SJSA1 (cell line): ENCODE results near the gene MCCC1. TPM values are rescaled to one million over a fixed set of nuclear protein-coding genes. Genes with fewer than 3 reads are reported as not detected.

Experiments
- DNase-seq, 2 experiments: peaks; one replicate each; pipeline ENCODE4 v3.0.0-alpha.2; 2015 to 2020; ENCODE audit warnings: low spot score in 2 of 2, low read depth in 1 of 2
- H3K27ac ChIP-seq: fragments of 250-450 bp; sonication (Bioruptor Pico); 2 replicates; pipeline ENCODE4 v1.5.1; 2020; ENCODE audit warnings: mild to moderate bottlenecking, moderate library complexity
- H3K27me3 ChIP-seq: fragments of 250-450 bp; sonication (Bioruptor Pico); replicated peaks from 2 replicates; pipeline ENCODE4 v1.5.1; 2020; ENCODE audit warnings: mild to moderate bottlenecking, moderate library complexity
- H3K36me3 ChIP-seq: fragments of 250-450 bp; sonication (Bioruptor Pico); 2 replicates; pipeline ENCODE4 v1.5.1; 2020; ENCODE audit warnings: mild to moderate bottlenecking
- H3K4me1 ChIP-seq: fragments of 250-450 bp; sonication (Bioruptor Pico); replicated peaks from 2 replicates; pipeline ENCODE4 v1.6.1; 2021; ENCODE audit warnings: mild to moderate bottlenecking
- H3K4me3 ChIP-seq: fragments of 250-450 bp; sonication (Bioruptor Pico); 2 replicates; pipeline ENCODE4 v1.5.1; 2020; ENCODE audit warnings: mild to moderate bottlenecking
- H3K9me3 ChIP-seq: fragments of 250-450 bp; sonication (Bioruptor Pico); replicated peaks from 2 replicates; pipeline ENCODE4 v1.5.1; 2020; ENCODE audit warnings: mild to moderate bottlenecking
- total RNA-seq: library from RNA; depleted of rRNA; stranded (reverse); fragments of >200 nt; shearing (Covaris generic); gene quantifications from 2 replicates; pipeline ENCODE4 v1.2.3, GENCODE V29; 2014; rRNA removed

Gene MCCC1
- 13.4 and 24.7 TPM in 2 replicates for total RNA-seq

DNA sequence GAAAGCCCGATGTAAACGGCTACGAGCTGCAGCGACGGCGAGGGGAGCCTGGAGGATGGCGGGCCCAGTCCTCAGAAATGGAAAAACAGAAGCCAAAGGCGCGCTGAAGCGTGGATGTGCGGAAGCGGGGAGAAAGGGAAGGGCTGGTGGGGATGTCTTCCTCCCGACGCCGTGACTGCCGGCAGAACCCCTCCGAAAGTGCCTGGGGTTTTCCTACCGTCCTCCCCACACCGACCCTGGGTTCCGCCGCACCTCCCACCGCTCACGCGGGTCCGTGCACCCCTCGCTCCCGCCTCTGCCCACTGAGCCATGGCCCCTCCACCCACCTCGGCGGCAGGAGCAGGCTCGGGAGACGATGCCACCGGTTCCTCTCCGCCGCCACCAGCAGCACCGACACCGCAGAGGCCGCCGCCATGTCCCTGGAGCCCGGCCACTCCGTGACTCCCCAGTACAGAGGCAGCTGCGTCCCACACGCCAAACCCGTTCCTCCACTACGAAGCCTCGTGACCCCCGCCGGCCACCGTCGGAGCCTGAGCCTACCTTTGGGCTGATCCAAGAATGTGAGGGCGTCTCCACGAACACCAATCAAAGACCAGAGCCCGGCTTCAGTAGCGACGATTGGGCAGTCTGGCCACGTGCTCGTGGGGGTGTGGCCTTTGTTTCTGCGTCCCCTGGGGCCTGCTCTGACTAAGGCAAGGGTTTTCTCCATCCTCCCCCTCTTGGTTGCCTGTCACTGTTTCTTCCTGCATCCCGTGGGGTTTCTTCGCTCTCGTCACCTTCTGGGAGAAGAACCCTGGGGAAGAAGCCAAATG is at the start of gene MCCC1:
Gene MCCC1, minus strand, starts transcription at position 471 of the 812 bp plus-strand sequence. Its CDS starts 56 bp downstream, at position 415.
- H3K36me3 ChIP-seq: peaks cover 4% of the 10 kb centered on the region; the same call in 1 of the 2 replicates
- H3K27me3 ChIP-seq: no peaks in the 10 kb centered on the region
- H3K27ac ChIP-seq: peak within 1 kb of the TSS; percentile 59
- peak; percentile 93 to 98 for DNase-seq
- peaks cover 19% of the 10 kb centered on the region for H3K4me1 ChIP-seq
- H3K9me3 ChIP-seq: no peaks in the 10 kb centered on the region
- H3K4me3 ChIP-seq: peak within 1 kb of the TSS; percentile 71

DNA sequence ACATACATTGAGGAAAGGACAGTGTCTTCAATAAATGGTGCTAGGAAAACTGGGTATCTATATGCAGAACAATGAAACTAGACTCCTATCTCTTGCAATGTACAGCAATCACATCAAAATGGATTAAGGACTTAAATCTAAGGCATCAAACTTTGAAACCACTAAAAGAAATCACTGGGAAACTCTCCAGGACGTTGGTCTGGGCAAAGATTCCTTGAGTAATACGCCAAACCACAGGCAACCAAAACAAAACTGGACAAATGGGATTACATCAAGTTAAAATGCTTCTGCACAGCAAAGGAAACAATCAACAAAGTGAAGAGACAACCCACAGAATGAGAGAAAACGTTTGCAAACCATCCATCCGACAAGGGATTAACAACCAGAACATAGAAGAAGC is 48.8 kb upstream of the MCCC1 start:
- H3K9me3 ChIP-seq: no peaks in the 10 kb centered on the region
- no peaks in the 10 kb centered on the region; the same call in 1 of the 2 replicates for H3K4me1 ChIP-seq
- DNase-seq: peak in 1 of 2 experiments; percentile 30
- H3K36me3 ChIP-seq: no peaks in the 10 kb centered on the region
- 0 out of 2 replicates have a peak, but pooled peaks cover 6% of the 10 kb centered on the region for H3K27me3 ChIP-seq
- H3K4me3 ChIP-seq: no peak overlapping the region
- H3K27ac ChIP-seq: no peak overlapping the region

DNA sequence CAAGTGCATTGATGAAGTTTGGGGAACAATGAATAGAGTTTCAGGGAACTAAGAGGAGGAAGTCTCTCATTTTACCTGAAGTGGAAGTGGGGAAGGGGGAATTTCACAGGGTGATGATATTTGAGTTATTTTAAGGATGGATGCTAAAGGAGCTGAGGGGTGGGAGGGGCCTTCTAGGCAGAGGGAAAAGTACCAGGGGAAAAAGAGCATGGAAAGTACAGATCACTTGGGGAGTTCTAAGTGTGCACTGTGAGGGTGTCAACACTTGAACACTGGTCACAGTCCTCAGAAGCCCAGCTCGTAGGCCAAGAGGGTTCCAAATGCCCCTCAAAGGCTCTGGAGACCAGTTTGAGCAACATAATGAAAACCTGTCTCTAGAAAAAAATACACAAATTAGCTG is 45.1 kb upstream of the MCCC1 start:
- Histone ChIP-seq H3K4me1 (no peaks in the 10 kb centered on the region; the same call in 1 of the 2 replicates), H3K4me3 (no peak overlapping the region), H3K9me3 (no peaks in the 10 kb centered on the region), H3K36me3 (no peaks in the 10 kb centered on the region), H3K27me3 (0 out of 2 replicates have a peak, but pooled peaks cover 6% of the 10 kb centered on the region), H3K27ac (no peak overlapping the region)
- no peak for DNase-seq

DNA sequence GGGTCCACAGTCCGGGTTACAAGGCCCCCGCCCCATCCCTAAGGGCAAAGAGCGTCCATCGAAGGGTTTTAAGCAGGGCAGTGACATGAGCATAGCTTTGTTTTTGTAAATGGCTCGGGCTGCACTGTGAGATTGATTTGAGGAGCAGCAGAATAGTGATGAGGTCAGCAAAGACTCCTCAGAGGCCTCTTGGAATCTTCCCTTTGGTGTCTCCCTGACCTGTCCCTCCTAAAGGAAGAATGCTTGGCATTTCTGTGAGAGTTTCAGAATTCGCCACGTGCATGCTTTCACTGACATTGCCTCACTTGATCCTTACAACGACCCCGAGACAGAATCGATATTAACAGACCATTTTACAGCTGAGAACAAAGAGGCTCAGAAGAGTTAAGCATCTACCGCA is 42.9 kb upstream of the MCCC1 start:
- no peak overlapping the region for H3K4me3 ChIP-seq
- no peak for DNase-seq
- no peaks in the 10 kb centered on the region for H3K36me3 ChIP-seq
- H3K4me1 ChIP-seq: no peaks in the 10 kb centered on the region
- H3K27ac ChIP-seq: no peak overlapping the region
- no peaks in the 10 kb centered on the region for H3K9me3 ChIP-seq
- H3K27me3 ChIP-seq: 0 out of 2 replicates have a peak, but pooled peaks cover 6% of the 10 kb centered on the region

DNA sequence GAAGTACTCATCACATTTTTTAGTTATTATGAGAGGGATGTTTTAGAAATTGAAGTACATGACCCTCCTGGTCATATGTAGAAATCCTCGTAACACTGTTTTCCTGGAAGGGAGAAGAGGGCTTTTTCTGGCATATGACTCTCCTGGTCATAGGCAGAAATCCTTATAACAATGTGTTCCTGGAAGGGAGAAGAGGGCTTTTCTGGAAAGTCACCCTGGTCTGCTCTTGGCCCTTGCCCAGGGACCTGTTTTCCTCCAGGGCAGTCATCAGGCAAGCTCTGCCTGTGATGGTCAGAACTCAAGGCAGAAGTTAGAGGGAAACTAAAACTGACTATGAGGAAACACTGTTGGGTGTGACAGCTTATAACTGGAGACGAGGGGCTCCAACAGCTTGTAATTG is 35.5 kb upstream of the MCCC1 start:
- H3K9me3 ChIP-seq: no peaks in the 10 kb centered on the region
- no peaks in the 10 kb centered on the region for H3K27me3 ChIP-seq
- no peak overlapping the region for H3K27ac ChIP-seq
- H3K4me1 ChIP-seq: peaks cover 8% of the 10 kb centered on the region; the same call in 1 of the 2 replicates
- DNase-seq: no peak
- no peaks in the 10 kb centered on the region for H3K36me3 ChIP-seq
- no peak overlapping the region for H3K4me3 ChIP-seq

DNA sequence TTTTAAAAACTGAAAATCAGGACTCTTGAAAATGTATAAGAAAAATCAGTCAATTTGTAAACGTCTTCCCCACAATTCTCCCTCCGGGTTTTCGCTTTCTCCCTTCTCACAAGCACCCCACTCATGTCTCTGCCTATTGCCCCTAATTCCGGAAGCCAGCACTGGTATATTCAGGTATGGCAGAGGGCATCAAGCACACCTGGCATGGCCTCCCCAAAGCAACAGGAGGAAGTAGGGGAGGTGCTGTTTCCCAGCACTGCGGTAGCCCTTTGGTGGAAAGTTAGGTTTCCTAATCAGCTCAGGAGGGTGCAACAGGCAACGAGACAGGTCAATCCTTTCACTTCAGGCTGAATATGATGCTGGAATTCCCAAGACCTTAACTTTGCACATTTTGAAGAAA is 33.1 kb upstream of the MCCC1 start:
- Histone ChIP-seq H3K27ac (no peak overlapping the region), H3K27me3 (no peaks in the 10 kb centered on the region), H3K4me1 (peaks cover 8% of the 10 kb centered on the region), H3K4me3 (no peak overlapping the region), H3K36me3 (no peaks in the 10 kb centered on the region), H3K9me3 (peaks cover 4% of the 10 kb centered on the region; the same call in 1 of the 2 replicates)
- DNase-seq: no peak

DNA sequence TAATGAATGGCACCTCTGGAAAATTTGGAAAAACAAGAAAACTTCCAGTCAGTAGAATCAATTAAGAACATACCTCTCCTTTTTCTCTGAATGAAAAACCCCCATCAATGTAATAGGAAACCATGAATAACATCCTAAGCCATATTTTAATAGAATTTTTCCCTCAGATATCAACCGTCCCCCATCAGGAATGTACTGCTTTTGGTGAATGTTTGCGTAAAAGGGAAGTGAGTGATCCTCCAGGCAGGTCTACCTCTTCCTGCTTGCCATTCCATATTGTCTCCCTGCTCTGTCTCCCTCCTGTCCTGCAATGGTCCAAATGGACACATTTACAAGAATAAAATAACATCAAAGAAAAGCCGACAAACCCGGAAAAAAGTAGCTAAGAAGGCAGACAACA is 32.4 kb upstream of the MCCC1 start:
- H3K27me3 ChIP-seq: no peaks in the 10 kb centered on the region
- DNase-seq: no peak
- H3K4me1 ChIP-seq: peaks cover 8% of the 10 kb centered on the region
- H3K27ac ChIP-seq: no peak overlapping the region
- no peak overlapping the region for H3K4me3 ChIP-seq
- peaks cover 4% of the 10 kb centered on the region; the same call in 1 of the 2 replicates for H3K9me3 ChIP-seq
- H3K36me3 ChIP-seq: no peaks in the 10 kb centered on the region

DNA sequence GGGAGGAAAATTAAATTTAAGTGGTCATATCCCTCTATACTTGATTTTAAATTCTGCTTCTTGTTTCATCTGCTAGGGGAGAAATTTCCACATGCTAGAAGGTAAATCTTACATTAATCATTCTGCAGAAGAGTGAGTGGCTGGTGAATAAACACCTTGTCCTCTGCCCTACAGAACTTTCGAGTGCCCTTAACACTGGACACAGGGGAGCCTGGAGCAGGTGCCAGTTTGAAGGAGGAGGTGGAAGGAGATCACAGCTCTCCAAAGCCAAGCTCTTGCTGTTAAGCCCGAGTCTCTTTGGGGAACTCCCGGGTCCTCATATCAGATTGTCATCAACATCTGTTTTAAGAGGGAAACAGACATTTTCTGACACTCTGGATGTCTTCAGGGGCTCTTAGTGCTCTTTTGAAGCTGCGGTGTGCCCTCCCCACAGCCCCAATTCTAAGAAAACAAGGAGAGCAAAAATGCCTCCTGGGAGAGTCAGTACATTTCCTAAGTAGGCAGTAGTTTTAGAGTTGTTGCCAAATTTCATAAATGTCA is 32.0 kb upstream of the MCCC1 start:
- Histone ChIP-seq H3K4me1 (peaks cover 8% of the 10 kb centered on the region), H3K4me3 (no peak overlapping the region), H3K36me3 (no peaks in the 10 kb centered on the region), H3K27ac (0 out of 2 replicates have a peak overlapping the region, but pooled peaks have one; percentile 17), H3K9me3 (peaks cover 4% of the 10 kb centered on the region; the same call in 1 of the 2 replicates), H3K27me3 (no peaks in the 10 kb centered on the region)
- no peak for DNase-seq

DNA sequence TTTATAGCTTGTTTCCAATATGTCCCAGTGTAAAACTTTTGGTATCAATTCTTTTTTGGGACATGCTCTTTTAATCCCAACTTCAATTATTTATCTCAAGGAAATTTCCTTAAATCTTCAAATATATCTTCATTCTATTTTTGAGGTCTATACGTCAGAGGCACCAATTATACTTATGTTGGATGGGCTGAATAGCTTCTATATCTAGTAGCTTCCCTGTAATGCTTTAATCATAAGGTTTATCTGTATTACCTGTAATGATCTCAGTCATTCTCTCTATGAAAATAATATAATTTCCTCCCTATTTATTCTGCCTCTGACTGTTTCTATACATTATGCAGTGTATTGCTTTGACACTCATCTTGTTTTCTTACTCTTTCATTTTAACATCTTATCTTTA is 29.9 kb upstream of the MCCC1 start:
- no peak overlapping the region for H3K27ac ChIP-seq
- H3K27me3 ChIP-seq: no peaks in the 10 kb centered on the region
- H3K9me3 ChIP-seq: peaks cover 4% of the 10 kb centered on the region; the same call in 1 of the 2 replicates
- H3K36me3 ChIP-seq: no peaks in the 10 kb centered on the region
- no peak for DNase-seq
- no peak overlapping the region for H3K4me3 ChIP-seq
- H3K4me1 ChIP-seq: peaks cover 12% of the 10 kb centered on the region

DNA sequence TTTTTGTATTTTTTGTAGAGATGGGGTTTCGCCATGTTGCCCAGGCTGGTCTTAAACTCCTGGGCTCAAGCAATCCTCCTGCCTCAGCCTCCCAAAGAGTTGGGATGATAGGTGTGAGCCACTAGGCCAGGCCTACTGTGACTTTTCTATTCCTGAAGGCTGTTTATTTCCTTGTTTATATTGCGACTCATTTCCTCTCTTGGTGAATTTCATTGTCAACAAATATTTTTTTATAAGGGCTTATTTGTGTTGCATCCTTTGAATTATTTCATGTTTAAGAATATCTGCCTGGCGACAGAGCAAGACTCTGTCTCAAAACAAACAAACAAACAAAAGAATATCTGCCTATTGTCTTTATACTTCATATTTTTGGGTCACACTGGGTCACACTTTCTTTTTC is 29.4 kb upstream of the MCCC1 start:
- peak in 1 of 2 experiments; percentile 9 for DNase-seq
- Histone ChIP-seq H3K9me3 (peaks cover 4% of the 10 kb centered on the region; the same call in 1 of the 2 replicates), H3K4me3 (no peak overlapping the region), H3K36me3 (no peaks in the 10 kb centered on the region), H3K4me1 (peaks cover 16% of the 10 kb centered on the region), H3K27ac (no peak overlapping the region), H3K27me3 (no peaks in the 10 kb centered on the region)

DNA sequence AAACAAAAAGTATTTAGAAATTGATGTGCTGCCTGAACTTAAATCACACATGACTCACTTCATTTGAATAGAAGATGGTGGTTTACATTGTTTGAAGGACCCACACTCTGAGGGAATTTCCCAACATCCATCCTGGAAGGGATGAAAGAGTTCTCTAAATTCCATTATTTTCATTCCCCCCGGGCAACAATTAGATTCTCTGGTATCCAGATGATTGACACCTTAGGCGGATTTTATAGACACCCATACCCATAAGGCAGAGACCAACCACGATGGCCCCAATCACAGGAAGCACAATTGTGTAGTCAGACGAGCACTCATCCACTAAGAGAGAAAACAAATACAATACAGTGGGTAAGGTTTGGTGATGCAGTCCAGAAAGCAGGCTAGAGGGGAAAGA is 24.6 kb upstream of the MCCC1 start:
- no peaks in the 10 kb centered on the region for H3K36me3 ChIP-seq
- no peak overlapping the region for H3K4me3 ChIP-seq
- DNase-seq: peak; percentile 70 to 80
- H3K27ac ChIP-seq: no peak overlapping the region
- H3K27me3 ChIP-seq: no peaks in the 10 kb centered on the region
- H3K4me1 ChIP-seq: peaks cover 21% of the 10 kb centered on the region
- no peaks in the 10 kb centered on the region for H3K9me3 ChIP-seq

DNA sequence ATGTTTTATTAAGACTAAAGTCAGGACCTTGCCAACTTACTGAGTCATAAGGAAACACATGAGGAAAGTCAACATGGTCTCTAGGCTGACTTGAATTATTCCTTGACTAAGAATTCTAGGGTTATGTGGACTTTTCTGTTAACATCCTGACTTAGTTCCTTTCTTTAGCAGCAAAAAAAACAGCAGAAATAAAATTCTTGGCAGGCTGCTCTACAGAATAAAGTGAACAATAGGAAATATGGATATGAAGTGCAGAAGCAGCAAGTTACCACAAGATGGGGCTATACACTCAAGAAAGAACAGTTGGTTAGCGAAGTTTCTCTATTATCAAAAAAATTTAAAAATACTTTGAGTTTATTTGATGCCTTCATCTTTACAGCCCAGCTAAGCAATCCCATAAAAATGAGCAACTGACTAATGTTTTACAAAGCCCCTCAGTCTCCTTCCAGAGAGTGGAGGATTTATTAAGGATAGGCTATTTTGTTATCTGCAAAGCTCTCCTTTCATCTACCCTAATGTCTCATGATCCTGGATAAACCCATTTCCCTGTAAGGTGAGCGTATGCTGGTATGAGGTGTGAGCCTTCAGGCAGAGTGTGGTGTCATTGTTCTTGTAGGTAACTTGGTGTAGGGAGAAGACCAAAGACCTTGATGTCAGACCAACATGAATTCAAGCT is 23.1 kb upstream of the MCCC1 start:
- DNase-seq: peak in 1 of 2 experiments; percentile 54
- Histone ChIP-seq H3K27me3 (0 out of 2 replicates have a peak, but pooled peaks cover 2% of the 10 kb centered on the region), H3K4me3 (no peak overlapping the region)

DNA sequence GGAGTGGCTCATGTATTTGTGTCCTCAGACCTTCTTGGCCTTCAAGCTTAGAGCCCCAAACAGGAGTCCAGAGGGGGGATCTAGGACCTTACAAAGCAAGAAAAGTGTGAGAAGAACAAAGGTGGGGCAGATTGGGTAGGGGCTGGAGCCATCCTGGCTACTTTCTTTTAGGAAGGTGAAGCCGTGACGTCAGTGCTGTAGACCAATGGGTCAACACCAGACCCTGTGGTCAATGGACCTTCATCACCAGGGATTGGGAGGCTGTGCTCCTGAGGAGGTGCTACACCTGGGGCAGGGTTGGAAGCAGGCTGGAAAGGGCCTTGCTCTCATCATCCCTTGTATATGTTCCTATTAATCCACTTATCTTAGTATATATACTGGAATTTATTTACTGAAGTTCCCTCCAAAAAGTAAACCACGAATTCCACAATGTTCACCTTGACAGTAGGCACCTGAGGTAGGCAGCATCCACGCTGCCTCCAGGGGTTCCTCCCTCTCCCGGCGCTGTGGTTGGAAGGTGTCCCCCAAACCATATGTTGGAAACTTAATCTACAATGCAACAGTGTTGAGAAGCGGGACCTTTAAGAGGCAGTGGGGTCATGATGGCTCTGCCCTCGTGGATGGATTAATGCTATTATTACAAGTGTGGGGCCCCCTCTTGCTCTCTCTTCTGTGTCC is 21.4 kb upstream of the MCCC1 start:
- peaks cover 21% of the 10 kb centered on the region for H3K4me1 ChIP-seq
- no peak overlapping the region for H3K27ac ChIP-seq
- no peak overlapping the region for H3K4me3 ChIP-seq
- H3K9me3 ChIP-seq: no peaks in the 10 kb centered on the region
- peaks cover 5% of the 10 kb centered on the region; the same call in 1 of the 2 replicates for H3K27me3 ChIP-seq
- H3K36me3 ChIP-seq: no peaks in the 10 kb centered on the region
- no peak for DNase-seq

More for the DNA sequence above, 23.1 kb upstream of the MCCC1 start:
- H3K9me3 ChIP-seq: no peaks in the 10 kb centered on the region
- H3K27ac ChIP-seq: no peak overlapping the region
- H3K36me3 ChIP-seq: no peaks in the 10 kb centered on the region
- peaks cover 21% of the 10 kb centered on the region for H3K4me1 ChIP-seq
